K562 (cell line): ENCODE results near the gene FCHO2. TPM values are rescaled to one million over a fixed set of nuclear protein-coding genes. Genes with fewer than 3 reads are reported as not detected.

Source experiments
- ARID1B ChIP-seq: fragments of 450-650 bp; IDR thresholded peaks from 2 replicates; pipeline ENCODE4 v1.6.1; 2016; ENCODE audit warnings: antibody characterized with exemption, mild to moderate bottlenecking, inconsistent platforms
- ARNT ChIP-seq, 2 experiments: fragments of 450-650 bp; IDR thresholded peaks; 2 replicates each; pipeline ENCODE4 v1.6.1; 2016; ENCODE audit warnings: mild to moderate bottlenecking in 1 of 2
- HMGN3 ChIP-seq: IDR thresholded peaks from 2 replicates; pipeline ENCODE4 v1.6.1; 2011; ENCODE audit warnings: borderline replicate concordance, low read depth, mild to moderate bottlenecking, mixed read lengths, low read length; ENCODE audit not compliant: insufficient read length; ENCODE audit errors: extremely low read depth
- HOXB6 ChIP-seq: fragments of 250-450 bp; sonication (Bioruptor Pico); IDR thresholded peaks from 2 replicates; pipeline ENCODE4 v1.5.1; 2022; ENCODE audit warnings: mild to moderate bottlenecking, borderline replicate concordance
- MITF ChIP-seq: IDR thresholded peaks from 2 replicates; pipeline ENCODE4 v1.6.1; 2014; ENCODE audit warnings: antibody characterized with exemption
- NCOA1 ChIP-seq: fragments of 450-650 bp; IDR thresholded peaks from 2 replicates; pipeline ENCODE4 v1.6.1; 2016; ENCODE audit warnings: low read depth
- NFIC ChIP-seq: fragments of 450-650 bp; IDR thresholded peaks from 2 replicates; pipeline ENCODE4 v1.6.1; 2017; ENCODE audit warnings: mild to moderate bottlenecking, inconsistent platforms
- NFXL1 ChIP-seq: fragments of 450-650 bp; formaldehyde crosslinking; IDR thresholded peaks from 2 replicates; pipeline ENCODE4 v1.4.0; 2021; ENCODE audit warnings: mild to moderate bottlenecking
- PBX2 ChIP-seq, 2 experiments: IDR thresholded peaks in 1 of 2; conservative IDR thresholded peaks in 1 of 2; 2 replicates each; pipeline ENCODE4 v1.6.1; 2016; ENCODE audit warnings: low read depth in 2 of 2, mild to moderate bottlenecking in 1 of 2, missing compliant biosample characterization in 1 of 2, missing genetic modification characterization in 1 of 2, moderate library complexity in 1 of 2
- POLR2A ChIP-seq: fragments of 450-650 bp; conservative IDR thresholded peaks from 2 replicates; pipeline ENCODE4 v1.6.1; 2016
- POLR2G ChIP-seq: fragments of 200-400 bp; formaldehyde crosslinking; IDR thresholded peaks from 2 replicates; pipeline ENCODE4 v1.6.1; 2017; ENCODE audit warnings: low read depth, mild to moderate bottlenecking, antibody characterized with exemption, low read length, moderate library complexity
- SLC30A9 ChIP-seq: fragments of 250-450 bp; sonication (Bioruptor Pico); IDR thresholded peaks from 2 replicates; pipeline ENCODE4 v1.8.0; 2022; ENCODE audit warnings: mild to moderate bottlenecking, moderate library complexity
- SRSF1 ChIP-seq: fragments of 200-400 bp; formaldehyde crosslinking; IDR thresholded peaks from 2 replicates; pipeline ENCODE4 v1.6.1; 2017; ENCODE audit warnings: mild to moderate bottlenecking, low read depth, low read length, moderate library complexity
- ZBTB7A ChIP-seq: IDR thresholded peaks from 2 replicates; pipeline ENCODE4 v1.6.1; 2011; ENCODE audit warnings: low read depth, mild to moderate bottlenecking, low read length, moderate library complexity, borderline replicate concordance; ENCODE audit not compliant: control insufficient read depth
- ZBTB8A ChIP-seq: fragments of 450-650 bp; IDR thresholded peaks from 2 replicates; pipeline ENCODE4 v1.6.1; 2018; ENCODE audit warnings: mild to moderate bottlenecking, moderate library complexity; ENCODE audit not compliant: partially characterized antibody
- ZKSCAN3 ChIP-seq: fragments of 250-450 bp; sonication (Bioruptor Pico); IDR thresholded peaks from 2 replicates; pipeline ENCODE4 v1.4.0; 2020
- ZKSCAN8 ChIP-seq: fragments of 200-800 bp; sonication (Bioruptor generic); IDR thresholded peaks from 2 replicates; pipeline ENCODE4 v1.6.1; 2016; ENCODE audit warnings: missing genetic modification characterization, missing compliant biosample characterization
- ZNF212 ChIP-seq: fragments of 450-650 bp; formaldehyde crosslinking; IDR thresholded peaks from 2 replicates; pipeline ENCODE4 v1.4.0; 2020; ENCODE audit warnings: mild to moderate bottlenecking
- polyA plus RNA-seq, 8 experiments: library from polyadenylated mRNA; depleted of rRNA in 4 of 8; stranded (reverse) in 5 of 8; unstranded in 3 of 8; fragments of >200 nt; fragmentation: Nextera tagmentation in 2 of 8; fragmentation: Illumina TruSeq in 1 of 8; extraction: Ambion mirVana in 2 of 8; extraction: Trizol in 1 of 8; gene quantifications; 2 replicates each; pipeline versions ENCODE4 v1.2.1 to v1.2.3, GENCODE V29; 2011 to 2014; ENCODE audit warnings: inconsistent platforms in 1 of 8, missing spikeins in 1 of 8
- total RNA-seq, 7 experiments: library from RNA; depleted of rRNA in 6 of 7; stranded (reverse); fragments of >200 nt in 6 of 7; fragmentation: Illumina TruSeq in 2 of 7; extraction: Trizol in 2 of 7; gene quantifications; 2 replicates each; pipeline versions ENCODE4 v1.2.1 to v1.2.3, GENCODE V29; 2011 to 2021; ENCODE audit warnings: low replicate concordance in 1 of 7
- TF ChIP-seq, protein P1 (sequence below): sonication (generic); formaldehyde crosslinking; IDR thresholded peaks from 2 replicates; pipeline ENCODE4 v1.8.0; 2022; ENCODE audit warnings: mild to moderate bottlenecking, low read depth, missing genetic modification reagents
- TF ChIP-seq, protein P2 (sequence below): fragments of 450-650 bp; IDR thresholded peaks from 2 replicates; pipeline ENCODE4 v1.6.1; 2016
- TF ChIP-seq, protein P3 (sequence below): fragments of 250-450 bp; sonication (Bioruptor Pico); IDR thresholded peaks from 2 replicates; pipeline ENCODE4 v1.9.0; 2021; ENCODE audit warnings: mild to moderate bottlenecking, inconsistent platforms

The FCHO2 gene
- total and polyA plus RNA-seq, 9 of the 15 experiments (the other 6 are each of a cell fraction or from before 2014, with no cell fraction given) = 4.4 to 13.4 (median 8.3) TPM

GRCh38 chr5:72955768-72956323 lies at the start of gene FCHO2 (continued):
- TF ChIP-seq, protein P1, sequence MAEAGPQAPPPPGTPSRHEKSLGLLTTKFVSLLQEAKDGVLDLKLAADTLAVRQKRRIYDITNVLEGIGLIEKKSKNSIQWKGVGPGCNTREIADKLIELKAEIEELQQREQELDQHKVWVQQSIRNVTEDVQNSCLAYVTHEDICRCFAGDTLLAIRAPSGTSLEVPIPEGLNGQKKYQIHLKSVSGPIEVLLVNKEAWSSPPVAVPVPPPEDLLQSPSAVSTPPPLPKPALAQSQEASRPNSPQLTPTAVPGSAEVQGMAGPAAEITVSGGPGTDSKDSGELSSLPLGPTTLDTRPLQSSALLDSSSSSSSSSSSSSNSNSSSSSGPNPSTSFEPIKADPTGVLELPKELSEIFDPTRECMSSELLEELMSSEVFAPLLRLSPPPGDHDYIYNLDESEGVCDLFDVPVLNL (CRISPR knock-in tag) = 0 out of 2 replicates have a peak, but pooled peaks have one; percentile 47
- TF ChIP-seq, protein P2, sequence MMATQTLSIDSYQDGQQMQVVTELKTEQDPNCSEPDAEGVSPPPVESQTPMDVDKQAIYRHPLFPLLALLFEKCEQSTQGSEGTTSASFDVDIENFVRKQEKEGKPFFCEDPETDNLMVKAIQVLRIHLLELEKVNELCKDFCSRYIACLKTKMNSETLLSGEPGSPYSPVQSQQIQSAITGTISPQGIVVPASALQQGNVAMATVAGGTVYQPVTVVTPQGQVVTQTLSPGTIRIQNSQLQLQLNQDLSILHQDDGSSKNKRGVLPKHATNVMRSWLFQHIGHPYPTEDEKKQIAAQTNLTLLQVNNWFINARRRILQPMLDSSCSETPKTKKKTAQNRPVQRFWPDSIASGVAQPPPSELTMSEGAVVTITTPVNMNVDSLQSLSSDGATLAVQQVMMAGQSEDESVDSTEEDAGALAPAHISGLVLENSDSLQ = no peak
- TF ChIP-seq POLR2A (peak; percentile 88), ARNT (IDR thresholded peaks at IDR 0.05) (no peak), PBX2 (CRISPR knock-in tag; IDR thresholded peaks at IDR 0.05; ENCODE audit: low read depth) (no peak), PBX2 (tag; conservative IDR thresholded peaks at IDR 0.05; ENCODE audit: low read depth) (no peak), MITF (no peak), NFXL1 (CRISPR knock-in tag) (no peak), ARID1B (no peak), ZBTB7A (no peak), SRSF1 (no peak), HOXB6 (no peak), ZKSCAN3 (CRISPR knock-in tag) (no peak), NFIC (peak; percentile 31; the same call in 1 of the 2 replicates), NCOA1 (no peak), SLC30A9 (no peak), ZBTB8A (no peak), ZKSCAN8 (CRISPR knock-in tag) (no peak), HMGN3 (peak; percentile 64), ZNF212 (CRISPR knock-in tag) (no peak), POLR2G (peak; percentile 90)
- TF ChIP-seq, protein P3, sequence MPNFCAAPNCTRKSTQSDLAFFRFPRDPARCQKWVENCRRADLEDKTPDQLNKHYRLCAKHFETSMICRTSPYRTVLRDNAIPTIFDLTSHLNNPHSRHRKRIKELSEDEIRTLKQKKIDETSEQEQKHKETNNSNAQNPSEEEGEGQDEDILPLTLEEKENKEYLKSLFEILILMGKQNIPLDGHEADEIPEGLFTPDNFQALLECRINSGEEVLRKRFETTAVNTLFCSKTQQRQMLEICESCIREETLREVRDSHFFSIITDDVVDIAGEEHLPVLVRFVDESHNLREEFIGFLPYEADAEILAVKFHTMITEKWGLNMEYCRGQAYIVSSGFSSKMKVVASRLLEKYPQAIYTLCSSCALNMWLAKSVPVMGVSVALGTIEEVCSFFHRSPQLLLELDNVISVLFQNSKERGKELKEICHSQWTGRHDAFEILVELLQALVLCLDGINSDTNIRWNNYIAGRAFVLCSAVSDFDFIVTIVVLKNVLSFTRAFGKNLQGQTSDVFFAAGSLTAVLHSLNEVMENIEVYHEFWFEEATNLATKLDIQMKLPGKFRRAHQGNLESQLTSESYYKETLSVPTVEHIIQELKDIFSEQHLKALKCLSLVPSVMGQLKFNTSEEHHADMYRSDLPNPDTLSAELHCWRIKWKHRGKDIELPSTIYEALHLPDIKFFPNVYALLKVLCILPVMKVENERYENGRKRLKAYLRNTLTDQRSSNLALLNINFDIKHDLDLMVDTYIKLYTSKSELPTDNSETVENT (CRISPR knock-in tag) = peak; percentile 69; the same call in 1 of the 2 replicates
